Kidney (tissue), 14 donors: ENCODE data around the gene CAMSAP2. TPM values are rescaled to one million over a fixed set of nuclear protein-coding genes. Genes with fewer than 3 reads are reported as not detected.

Experiments
- DNase-seq, 5 donors: peaks; one replicate each; pipeline ENCODE4 v3.0.0-alpha.2; 2013 to 2020
- FAIRE-seq: peaks from 2 replicates; lab custom pipeline; 2012; peaks lifted over from hg19 to GRCh38; lab: Jason Lieb, UNC
- H3K27ac ChIP-seq, 2 donors: one replicate each; pipeline ENCODE4 v1.7.0; 2013; ENCODE audit warnings: low read depth in 2 of 2, low read length in 2 of 2, inconsistent platforms in 1 of 2
- H3K27me3 ChIP-seq: one replicate; pipeline ENCODE4 v1.7.1; 2013; ENCODE audit warnings: low read length, inconsistent platforms; ENCODE audit not compliant: control insufficient read depth, insufficient read depth
- H3K36me3 ChIP-seq, 3 donors: one replicate each; pipeline versions ENCODE4 v1.7.0 to v1.7.1; 2013; ENCODE audit warnings: low read length in 3 of 3, control low read depth in 1 of 3, inconsistent platforms in 1 of 3; ENCODE audit not compliant: insufficient read depth in 3 of 3, control insufficient read depth in 2 of 3
- H3K4me1 ChIP-seq, 3 donors: one replicate each; pipeline versions ENCODE4 v1.7.0 to v1.7.1; 2013; ENCODE audit warnings: low read length in 3 of 3, inconsistent platforms in 1 of 3, low read depth in 1 of 3; ENCODE audit not compliant: control insufficient read depth in 2 of 3, insufficient read depth in 2 of 3
- H3K4me3 ChIP-seq, 3 donors: one replicate each; pipeline versions ENCODE4 v1.7.0 to v1.8.1; 2013; ENCODE audit warnings: low read length in 3 of 3, control low read depth in 1 of 3, inconsistent platforms in 1 of 3
- H3K9ac ChIP-seq, 3 donors: one replicate each; pipeline versions ENCODE4 v1.7.0 to v1.7.1; 2013; ENCODE audit warnings: low read length in 3 of 3, control low read depth in 1 of 3, inconsistent platforms in 1 of 3
- H3K9me3 ChIP-seq, 3 donors: one replicate each; pipeline versions ENCODE4 v1.7.0 to v1.7.1; 2013; ENCODE audit warnings: low read length in 3 of 3, control low read depth in 1 of 3, inconsistent platforms in 1 of 3; ENCODE audit not compliant: control insufficient read depth in 2 of 3, insufficient read depth in 1 of 3
- intact Hi-C: fragments of 100-400 bp; cut with DNase I; formaldehyde crosslinking; loops from one replicate; pipeline ENCODE4 v1.11.1; 2022
- polyA plus RNA-seq: library from polyadenylated mRNA; stranded (reverse); fragments of 350-450 nt; fragmentation: Illumina TruSeq; extraction: RNeasy Lipid Tissue Mini Kit (QIAGEN cat#74804); gene quantifications from one replicate; pipeline ENCODE4 v1.2.3, GENCODE V29; 2014; ENCODE audit warnings: low read depth, low replicate concordance; ENCODE audit not compliant: insufficient read depth
- total RNA-seq: library from RNA; stranded (reverse); fragmentation: NEBNext Ultra II Directional; extraction: Animal tissue kit (Norgen Biotek cat#: 25700); gene quantifications from one replicate; pipeline ENCODE4 v1.2.1, GENCODE V29; 2021
- TF ChIP-seq, protein P1 (sequence below): IDR thresholded peaks from 3 replicates; pipeline ENCODE4 v1.5.1; 2012; ENCODE audit warnings: mild to moderate bottlenecking, moderate library complexity, borderline replicate concordance; ENCODE audit not compliant: insufficient read depth; ENCODE audit errors: extremely low read depth
- donor health status: control.
- donor health status: control.
- donor health status: control.
- donor health status: control.
- donor health status: control.
- donor health status: DM: yes; HTN: yes; CAD: no.
- donor health status: Normal renal cell carcinoma (clear cell type).

CAMSAP2 gene
- total and polyA plus RNA-seq, 2 donors from 2014 or later = 7.5 to 30.3 TPM

DNA sequence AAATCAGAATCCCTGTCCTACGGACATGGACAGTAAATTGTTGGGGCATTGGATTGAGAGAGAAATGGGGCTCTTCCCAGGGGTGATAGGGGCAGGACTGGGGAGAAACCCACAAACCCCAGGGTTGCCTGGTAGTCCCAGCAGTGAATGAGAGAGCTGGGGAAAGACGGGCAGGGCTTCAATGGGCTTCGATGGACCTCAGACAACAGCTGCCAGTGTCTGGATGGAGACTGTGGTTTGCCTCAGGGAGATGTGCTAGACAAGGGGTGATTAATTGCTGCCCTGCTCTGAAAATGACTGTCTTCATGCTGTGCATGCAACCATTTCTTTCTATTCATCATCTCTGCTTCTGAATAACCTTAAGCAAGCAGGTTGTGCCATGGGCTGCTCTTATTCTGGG lies 141.5 kb downstream of the CAMSAP2 start:
- Histone ChIP-seq H3K27ac (no peak overlapping the region), H3K9ac (no peak overlapping the region), H3K36me3 (no peaks in the 10 kb centered on the region), H3K4me3 (no peak overlapping the region), H3K27me3 (no peaks in the 10 kb centered on the region), H3K4me1 (no peaks in the 10 kb centered on the region), H3K9me3 (no peaks in the 10 kb centered on the region)
- intact Hi-C loops = no loop called here
- TF ChIP-seq, protein P1, sequence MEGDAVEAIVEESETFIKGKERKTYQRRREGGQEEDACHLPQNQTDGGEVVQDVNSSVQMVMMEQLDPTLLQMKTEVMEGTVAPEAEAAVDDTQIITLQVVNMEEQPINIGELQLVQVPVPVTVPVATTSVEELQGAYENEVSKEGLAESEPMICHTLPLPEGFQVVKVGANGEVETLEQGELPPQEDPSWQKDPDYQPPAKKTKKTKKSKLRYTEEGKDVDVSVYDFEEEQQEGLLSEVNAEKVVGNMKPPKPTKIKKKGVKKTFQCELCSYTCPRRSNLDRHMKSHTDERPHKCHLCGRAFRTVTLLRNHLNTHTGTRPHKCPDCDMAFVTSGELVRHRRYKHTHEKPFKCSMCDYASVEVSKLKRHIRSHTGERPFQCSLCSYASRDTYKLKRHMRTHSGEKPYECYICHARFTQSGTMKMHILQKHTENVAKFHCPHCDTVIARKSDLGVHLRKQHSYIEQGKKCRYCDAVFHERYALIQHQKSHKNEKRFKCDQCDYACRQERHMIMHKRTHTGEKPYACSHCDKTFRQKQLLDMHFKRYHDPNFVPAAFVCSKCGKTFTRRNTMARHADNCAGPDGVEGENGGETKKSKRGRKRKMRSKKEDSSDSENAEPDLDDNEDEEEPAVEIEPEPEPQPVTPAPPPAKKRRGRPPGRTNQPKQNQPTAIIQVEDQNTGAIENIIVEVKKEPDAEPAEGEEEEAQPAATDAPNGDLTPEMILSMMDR = no peak
- DNase-seq = no peak
- no peak for FAIRE-seq

DNA sequence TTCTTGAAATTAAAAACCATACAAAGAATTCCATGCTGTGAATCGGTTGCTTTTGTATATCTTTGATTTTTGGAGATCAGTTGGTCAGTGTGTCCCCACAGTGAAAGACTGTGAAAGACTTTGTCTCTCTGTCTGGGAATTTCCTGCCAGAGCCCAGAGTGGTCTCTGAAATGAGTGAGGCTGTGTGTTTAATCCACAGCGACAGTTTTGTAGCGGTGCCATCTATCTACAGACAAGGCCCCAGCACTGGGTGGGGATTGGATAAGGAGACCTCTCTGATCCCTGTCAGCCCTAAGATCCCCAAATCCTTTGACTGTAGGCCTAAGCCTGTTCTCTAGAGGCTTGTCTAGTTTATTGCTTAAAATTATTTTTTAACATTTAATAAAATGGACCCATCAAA lies 144.4 kb downstream of the CAMSAP2 start:
- no peak for FAIRE-seq

DNA sequence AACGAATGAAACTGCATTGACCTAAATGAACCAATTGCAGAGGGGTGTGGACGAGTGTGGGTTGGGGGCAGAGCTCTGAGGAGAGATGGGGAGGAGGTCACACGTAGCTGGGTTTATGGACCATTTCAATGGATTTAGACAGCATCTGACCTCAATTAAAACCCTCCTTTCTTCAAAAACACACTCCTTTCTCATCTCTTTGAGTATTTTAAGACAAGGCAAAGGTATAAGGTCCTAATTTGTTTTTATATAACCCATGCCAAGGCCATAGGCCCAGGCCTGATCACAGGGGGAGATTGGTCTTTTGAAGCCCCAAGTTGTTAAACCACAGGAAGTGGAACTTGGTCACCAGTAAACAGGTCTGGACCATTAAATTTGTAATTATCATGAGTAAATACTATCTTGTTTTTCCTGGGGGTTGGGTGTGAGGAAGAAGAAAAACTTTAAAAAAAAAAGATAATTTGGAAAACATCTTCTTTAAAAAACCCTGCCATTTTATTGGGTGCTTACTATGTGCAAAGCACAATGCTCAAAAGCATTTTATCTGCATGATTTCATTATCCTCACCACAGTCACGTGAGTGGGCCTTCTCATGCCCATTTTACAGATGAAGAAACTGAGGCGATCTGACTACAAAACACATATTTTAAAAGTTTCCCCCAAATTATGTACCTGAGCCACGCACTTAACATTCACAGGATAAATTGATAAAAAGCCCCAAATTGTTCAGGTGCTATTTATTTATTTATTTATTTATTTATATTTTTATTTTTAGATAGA lies 147.1 kb downstream of the CAMSAP2 start:
- peak in 3 of 5 donors; percentile 30 to 71 (median 66) for DNase-seq
- H3K9ac ChIP-seq = no peak overlapping the region
- peaks cover 0 to 14% (median 0%) of the 10 kb centered on the region in 3 donors for H3K4me1 ChIP-seq
- H3K27ac ChIP-seq = no peak overlapping the region
- FAIRE-seq = no peak
- no peak overlapping the region for H3K4me3 ChIP-seq
- intact Hi-C loops = no loop called here
- TF ChIP-seq, protein P1 = no peak
- H3K27me3 ChIP-seq = no peaks in the 10 kb centered on the region
- H3K36me3 ChIP-seq = no peaks in the 10 kb centered on the region
- no peaks in the 10 kb centered on the region for H3K9me3 ChIP-seq

More for the DNA sequence above, 144.4 kb downstream of the CAMSAP2 start:
- Histone ChIP-seq H3K9ac (no peak overlapping the region), H3K4me1 (peaks cover 0 to 2% (median 0%) of the 10 kb centered on the region in 3 donors), H3K36me3 (no peaks in the 10 kb centered on the region), H3K9me3 (no peaks in the 10 kb centered on the region), H3K27ac (no peak overlapping the region), H3K27me3 (no peaks in the 10 kb centered on the region), H3K4me3 (no peak overlapping the region)
- TF ChIP-seq, protein P1 = no peak
- intact Hi-C loops = no loop called here
- no peak for DNase-seq

GRCh38 chr1:200886594-200886993 lies 147.9 kb downstream of the CAMSAP2 start:
- peaks cover 0 to 14% (median 0%) of the 10 kb centered on the region in 3 donors for H3K4me1 ChIP-seq
- H3K9ac ChIP-seq = no peak overlapping the region
- DNase-seq (no peak), FAIRE-seq (no peak)
- H3K27ac ChIP-seq = no peak overlapping the region
- H3K4me3 ChIP-seq = no peak overlapping the region
- TF ChIP-seq, protein P1 = no peak
- H3K9me3 ChIP-seq = no peaks in the 10 kb centered on the region
- intact Hi-C loops = no loop called here
- H3K36me3 ChIP-seq = no peaks in the 10 kb centered on the region
- H3K27me3 ChIP-seq = no peaks in the 10 kb centered on the region
